ENCODE data around the gene PHF23.
A peak's percentile ranks its signal among the peaks of the same experiment; 100 is the strongest.

Gene PHF23

GRCh38 chr17:7237761-7238419, 1.4 kb downstream of the PHF23 start:
- DNase-seq, result peak; percentile 81 to 85

GRCh38 chr17:7237266-7237760, 1.9 kb downstream of the PHF23 start:
- no peak for DNase-seq

GRCh38 chr17:7236808-7237207, 2.4 kb downstream of the PHF23 start:
- no peak for DNase-seq

GRCh38 chr17:7235693-7236665, 3.3 kb downstream of the PHF23 start:
- no peak for DNase-seq

GRCh38 chr17:7234083-7234951, 4.9 kb downstream of the PHF23 start, which contains the start of gene DVL2:
Gene DVL2, minus strand, starts transcription at chr17:7234517. Its CDS starts 255 bp downstream, at chr17:7234262.
- DNase-seq, result peak; percentile 93

GRCh38 chr17:7233701-7234082, 5.6 kb downstream of the PHF23 start:
- DNase-seq, result no peak

- no peak for DNase-seq
Measured at GRCh38 chr17:7232114-7232513, 7.1 kb downstream of the PHF23 start.

GRCh38 chr17:7229504-7229903, 9.8 kb downstream of the PHF23 start:
- DNase-seq, result no peak

- DNase-seq, result no peak
Measured at GRCh38 chr17:7228920-7229319, 10.3 kb downstream of the PHF23 start.

GRCh38 chr17:7226721-7227710, 12.2 kb downstream of the PHF23 start:
- DNase-seq, result no peak

- no peak for DNase-seq
Measured at GRCh38 chr17:7225711-7226331, 13.4 kb downstream of the PHF23 start.

GRCh38 chr17:7224661-7225111, 14.6 kb downstream of the PHF23 start:
- no peak for DNase-seq

- no peak for DNase-seq
Measured at GRCh38 chr17:7224110-7224509, 15.1 kb downstream of the PHF23 start.

GRCh38 chr17:7223375-7223774, 15.9 kb downstream of the PHF23 start:
- DNase-seq, result no peak

- no peak for DNase-seq
Measured at GRCh38 chr17:7222972-7223292, 16.3 kb downstream of the PHF23 start.

- DNase-seq, result no peak
Measured at GRCh38 chr17:7222093-7222971, 16.9 kb downstream of the PHF23 start.

GRCh38 chr17:7221278-7222092, 17.8 kb downstream of the PHF23 start:
- DNase-seq, result no peak

GRCh38 chr17:7220593-7221277, 18.5 kb downstream of the PHF23 start:
- peak; percentile 51 to 58 for DNase-seq

All from activated CD4-positive, alpha-beta T cell treated with anti-CD3 and anti-CD28 coated beads, Interleukin-2, amount 50 U/mL, for 4 hours (primary cell).